ENCODE results near the gene SYCP3.
"Not testable (repeated sequence)": the region's sequence is repeated elsewhere in the genome, so short reads cannot be mapped to it uniquely, and the experiment has no call there.

SYCP3 gene

GRCh38 chr12:101686176-101686575, 53.1 kb downstream of the SYCP3 start:
- H3K4me1 ChIP-seq (ENCODE audit: control insufficient read depth, low read length), result peaks cover under 1% of the 10 kb centered on the region
- no peaks in the 10 kb centered on the region for H3K27me3 ChIP-seq (ENCODE audit: control insufficient read depth, low read length)
- TF ChIP-seq, protein P1, sequence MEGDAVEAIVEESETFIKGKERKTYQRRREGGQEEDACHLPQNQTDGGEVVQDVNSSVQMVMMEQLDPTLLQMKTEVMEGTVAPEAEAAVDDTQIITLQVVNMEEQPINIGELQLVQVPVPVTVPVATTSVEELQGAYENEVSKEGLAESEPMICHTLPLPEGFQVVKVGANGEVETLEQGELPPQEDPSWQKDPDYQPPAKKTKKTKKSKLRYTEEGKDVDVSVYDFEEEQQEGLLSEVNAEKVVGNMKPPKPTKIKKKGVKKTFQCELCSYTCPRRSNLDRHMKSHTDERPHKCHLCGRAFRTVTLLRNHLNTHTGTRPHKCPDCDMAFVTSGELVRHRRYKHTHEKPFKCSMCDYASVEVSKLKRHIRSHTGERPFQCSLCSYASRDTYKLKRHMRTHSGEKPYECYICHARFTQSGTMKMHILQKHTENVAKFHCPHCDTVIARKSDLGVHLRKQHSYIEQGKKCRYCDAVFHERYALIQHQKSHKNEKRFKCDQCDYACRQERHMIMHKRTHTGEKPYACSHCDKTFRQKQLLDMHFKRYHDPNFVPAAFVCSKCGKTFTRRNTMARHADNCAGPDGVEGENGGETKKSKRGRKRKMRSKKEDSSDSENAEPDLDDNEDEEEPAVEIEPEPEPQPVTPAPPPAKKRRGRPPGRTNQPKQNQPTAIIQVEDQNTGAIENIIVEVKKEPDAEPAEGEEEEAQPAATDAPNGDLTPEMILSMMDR (IDR thresholded peaks at IDR 0.05; ENCODE audit: low read depth, low read length, poor library complexity, severe bottlenecking), result no peak
- TF ChIP-seq EZH2phosphoT487 (IDR thresholded peaks at IDR 0.05; ENCODE audit: borderline replicate concordance, low read length), result no peak
- no peak overlapping the region for H3K27ac ChIP-seq (ENCODE audit: low read depth, low read length)
- no peaks in the 10 kb centered on the region for H3F3A ChIP-seq (ENCODE audit: control insufficient read depth, insufficient read depth)
- H3K4me2 ChIP-seq (ENCODE audit: low read length), result no peak overlapping the region
- H3K9me2 ChIP-seq (replicated peaks; ENCODE audit: control insufficient read depth, low read length), result no peaks in the 10 kb centered on the region
- no peak overlapping the region for H3K4me3 ChIP-seq (ENCODE audit: low read length)
- no peaks in the 10 kb centered on the region for H4K20me1 ChIP-seq (ENCODE audit: control insufficient read depth, insufficient read depth, low read depth, low read length)
- no peaks in the 10 kb centered on the region for H3K79me2 ChIP-seq (ENCODE audit: control insufficient read depth, low read length)
- no peaks in the 10 kb centered on the region for H3K36me3 ChIP-seq (ENCODE audit: control insufficient read depth, low read length)
- no peaks in the 10 kb centered on the region for H3K9me3 ChIP-seq (ENCODE audit: control insufficient read depth, insufficient read depth, low read length)

GRCh38 chr12:101685092-101685491, 54.2 kb downstream of the SYCP3 start:
- H3K27ac ChIP-seq (ENCODE audit: low read depth, low read length), result no peak overlapping the region
- H3K79me2 ChIP-seq (ENCODE audit: control insufficient read depth, low read length), result no peaks in the 10 kb centered on the region
- no peak for TF ChIP-seq EZH2phosphoT487 (IDR thresholded peaks at IDR 0.05; ENCODE audit: borderline replicate concordance, low read length)
- TF ChIP-seq, protein P1 (IDR thresholded peaks at IDR 0.05; ENCODE audit: low read depth, low read length, poor library complexity, severe bottlenecking), result no peak
- no peaks in the 10 kb centered on the region for H3K36me3 ChIP-seq (ENCODE audit: control insufficient read depth, low read length)
- H3K4me3 ChIP-seq (ENCODE audit: low read length), result no peak overlapping the region
- H3K4me1 ChIP-seq (ENCODE audit: control insufficient read depth, low read length), result peaks cover 7% of the 10 kb centered on the region
- H3F3A ChIP-seq (ENCODE audit: control insufficient read depth, insufficient read depth), result no peaks in the 10 kb centered on the region
- H3K4me2 ChIP-seq (ENCODE audit: low read length), result no peak overlapping the region
- H3K9me2 ChIP-seq (replicated peaks; ENCODE audit: control insufficient read depth, low read length), result no peaks in the 10 kb centered on the region
- no peaks in the 10 kb centered on the region for H4K20me1 ChIP-seq (ENCODE audit: control insufficient read depth, insufficient read depth, low read depth, low read length)
- no peaks in the 10 kb centered on the region for H3K9me3 ChIP-seq (ENCODE audit: control insufficient read depth, insufficient read depth, low read length)
- H3K27me3 ChIP-seq (ENCODE audit: control insufficient read depth, low read length), result no peaks in the 10 kb centered on the region

DNA sequence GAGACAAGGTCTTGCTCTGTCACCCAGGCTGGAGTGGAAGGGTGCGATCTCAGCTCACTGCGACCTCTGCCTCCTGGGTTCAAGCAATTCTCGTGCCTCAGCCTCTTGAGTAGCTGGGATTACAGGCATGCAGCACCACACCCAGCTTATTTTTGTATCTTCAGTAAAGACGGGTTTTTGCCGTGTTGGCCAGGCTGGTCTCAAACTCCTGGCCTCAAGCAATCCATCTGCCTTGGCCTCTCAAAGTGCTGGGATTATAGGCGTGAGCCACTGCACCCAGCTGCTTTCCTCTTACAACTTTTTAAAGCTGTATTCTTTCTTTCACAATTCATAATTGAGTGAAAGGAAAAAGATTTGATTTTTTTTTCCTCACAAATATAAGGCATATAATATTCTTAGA, 57.6 kb downstream of the SYCP3 start:
- H3K4me3 ChIP-seq (ENCODE audit: low read length); H3K4me2 ChIP-seq (ENCODE audit: low read length); H3F3A ChIP-seq (ENCODE audit: control insufficient read depth, insufficient read depth); H3K27ac ChIP-seq (ENCODE audit: low read depth, low read length); H3K9me3 ChIP-seq (ENCODE audit: control insufficient read depth, insufficient read depth, low read length); H3K9me2 ChIP-seq (replicated peaks; ENCODE audit: control insufficient read depth, low read length); H3K36me3 ChIP-seq (ENCODE audit: control insufficient read depth, low read length); H3K79me2 ChIP-seq (ENCODE audit: control insufficient read depth, low read length); H4K20me1 ChIP-seq (ENCODE audit: control insufficient read depth, insufficient read depth, low read depth, low read length); H3K27me3 ChIP-seq (ENCODE audit: control insufficient read depth, low read length): not testable (repeated sequence)
- H3K4me1 ChIP-seq (ENCODE audit: control insufficient read depth, low read length), result peaks cover 13% of the 10 kb centered on the region

GRCh38 chr12:101680647-101681046, 58.6 kb downstream of the SYCP3 start:
- H3F3A ChIP-seq (ENCODE audit: control insufficient read depth, insufficient read depth), result no peaks in the 10 kb centered on the region
- no peaks in the 10 kb centered on the region for H3K79me2 ChIP-seq (ENCODE audit: control insufficient read depth, low read length)
- H3K4me3 ChIP-seq (ENCODE audit: low read length), result no peak overlapping the region
- no peaks in the 10 kb centered on the region for H4K20me1 ChIP-seq (ENCODE audit: control insufficient read depth, insufficient read depth, low read depth, low read length)
- H3K27ac ChIP-seq (ENCODE audit: low read depth, low read length), result no peak overlapping the region
- no peaks in the 10 kb centered on the region for H3K36me3 ChIP-seq (ENCODE audit: control insufficient read depth, low read length)
- no peaks in the 10 kb centered on the region for H3K27me3 ChIP-seq (ENCODE audit: control insufficient read depth, low read length)
- no peaks in the 10 kb centered on the region for H3K9me3 ChIP-seq (ENCODE audit: control insufficient read depth, insufficient read depth, low read length)
- no peaks in the 10 kb centered on the region for H3K9me2 ChIP-seq (replicated peaks; ENCODE audit: control insufficient read depth, low read length)
- peaks cover 13% of the 10 kb centered on the region for H3K4me1 ChIP-seq (ENCODE audit: control insufficient read depth, low read length)
- no peak overlapping the region for H3K4me2 ChIP-seq (ENCODE audit: low read length)
- TF ChIP-seq EZH2phosphoT487 (IDR thresholded peaks at IDR 0.05; ENCODE audit: borderline replicate concordance, low read length), result no peak
- TF ChIP-seq, protein P1 (IDR thresholded peaks at IDR 0.05; ENCODE audit: low read depth, low read length, poor library complexity, severe bottlenecking), result no peak
